Fibroblast of pulmonary artery (primary cell): Measurements from ENCODE around the gene OPALIN.
A peak's percentile ranks its signal among the peaks of the same experiment; 100 is the strongest.

Experiments
- DNase-seq: peaks from one replicate; pipeline ENCODE4 v3.0.0-alpha.2; 2010; ENCODE audit warnings: low read depth
- H3K4me3 ChIP-seq: replicated peaks from 2 replicates; pipeline ENCODE4 v1.5.1; 2011; ENCODE audit warnings: low read depth, mild to moderate bottlenecking, control low read depth, low read length, moderate library complexity
- CTCF ChIP-seq: IDR thresholded peaks from 2 replicates; pipeline ENCODE4 v1.5.1; 2011; ENCODE audit warnings: mild to moderate bottlenecking, control low read depth, low read length, inconsistent platforms; ENCODE audit errors: missing control alignments

The OPALIN gene

GRCh38 chr10:96374985-96375830 lies 16.4 kb upstream of the OPALIN start:
- DNase-seq: peak; percentile 87
- peak; percentile 98 for TF ChIP-seq CTCF
- H3K4me3 ChIP-seq: peak overlapping the region; percentile 51

- no peak for TF ChIP-seq CTCF
- DNase-seq: no peak
- peak overlapping the region; percentile 51 for H3K4me3 ChIP-seq
These were observed 15.8 kb upstream of the OPALIN start for GRCh38 chr10:96374639-96374984.

DNA sequence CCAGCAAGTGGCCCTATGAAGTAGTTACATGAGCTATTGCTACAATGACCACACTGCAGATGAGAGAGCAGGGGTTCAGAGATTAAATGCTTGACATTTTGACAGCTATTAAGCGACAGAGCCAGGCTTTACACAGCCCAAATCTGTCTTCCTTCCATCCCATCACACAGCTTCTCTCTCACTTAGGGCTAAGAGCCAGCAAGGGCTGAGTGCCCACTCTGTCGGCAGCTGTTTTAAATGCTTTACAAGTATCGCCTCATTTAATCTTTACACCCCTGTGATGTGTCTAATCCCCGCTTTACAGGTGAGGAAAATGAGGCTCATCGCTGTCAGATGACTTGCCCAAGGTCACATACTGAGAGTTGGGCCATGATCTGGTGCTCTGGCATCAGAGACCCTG lies 15.2 kb upstream of the OPALIN start:
- H3K4me3 ChIP-seq: no peak overlapping the region
- DNase-seq: no peak
- TF ChIP-seq CTCF: no peak

GRCh38 chr10:96371356-96371755 lies 12.6 kb upstream of the OPALIN start:
- no peak for TF ChIP-seq CTCF
- no peak overlapping the region for H3K4me3 ChIP-seq
- no peak for DNase-seq

DNA sequence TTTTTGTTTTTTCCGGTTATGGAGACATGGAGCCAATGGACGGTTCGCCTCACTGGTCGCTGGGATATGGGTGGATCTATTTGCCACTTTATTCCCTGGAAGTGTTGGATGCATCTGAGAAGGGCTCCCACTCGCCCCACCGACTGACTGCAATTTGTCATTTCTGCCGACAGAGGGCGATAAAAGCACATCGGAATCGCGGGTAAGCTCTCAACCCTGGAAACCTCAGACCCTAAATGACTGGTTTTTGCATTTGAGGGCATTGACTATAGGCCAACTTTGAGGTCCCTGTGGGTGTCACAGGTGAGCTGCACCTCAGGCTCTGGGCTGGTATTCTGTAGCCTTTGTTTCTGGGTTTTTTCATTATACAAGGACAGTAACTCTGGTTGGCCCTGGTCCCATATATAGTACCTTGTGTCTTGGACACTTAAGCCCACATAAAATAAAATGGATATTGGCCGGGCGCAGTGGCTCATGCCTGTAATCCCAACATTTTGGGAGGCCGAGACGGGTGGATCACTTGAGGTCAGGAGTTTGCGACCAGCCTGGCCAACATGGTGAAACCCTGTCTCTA lies 11.9 kb upstream of the OPALIN start:
- TF ChIP-seq CTCF: peak; percentile 79
- no peak overlapping the region for H3K4me3 ChIP-seq
- peak; percentile 49 for DNase-seq

DNA sequence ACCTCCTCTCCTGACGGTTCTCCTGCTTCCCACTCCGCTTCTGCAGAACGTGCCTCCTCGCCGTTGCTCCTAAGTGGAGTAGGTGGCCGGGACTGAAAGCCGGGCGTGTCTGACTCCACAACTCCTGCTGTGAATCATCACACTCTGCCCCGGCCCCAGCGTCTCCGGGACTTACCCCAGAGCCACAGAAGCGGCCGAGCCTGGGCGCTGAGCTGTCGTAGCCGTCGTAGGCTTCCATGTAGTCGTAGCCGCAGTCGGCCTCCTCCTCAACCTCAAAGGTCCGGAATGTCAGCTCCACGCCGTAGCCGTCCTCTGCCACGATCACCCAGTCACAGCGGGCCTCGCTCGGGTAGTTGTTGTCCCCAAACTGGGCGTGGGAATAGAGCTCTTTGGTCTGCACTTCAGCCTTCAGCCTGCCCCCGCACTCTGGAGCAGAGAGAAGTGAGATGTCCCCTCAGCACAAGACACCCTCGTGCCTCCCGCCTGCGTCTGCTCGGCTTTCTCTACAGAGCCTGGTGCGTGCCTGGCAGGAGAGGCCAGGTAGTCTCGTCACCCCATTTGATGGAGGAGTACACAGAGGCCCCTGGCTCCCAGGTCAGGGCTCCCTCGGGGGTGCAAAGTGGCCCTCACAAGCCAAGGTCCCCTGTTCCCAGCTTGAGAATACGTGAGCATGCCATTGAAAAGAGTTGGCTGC lies 11.2 kb upstream of the OPALIN start:
- DNase-seq: no peak

More for the DNA sequence above, 11.2 kb upstream of the OPALIN start:
- no peak overlapping the region for H3K4me3 ChIP-seq
- no peak for TF ChIP-seq CTCF
